Sciatic nerve (tissue), 2 donors: ENCODE data around the gene PRPF8. TPM values are rescaled to one million over a fixed set of nuclear protein-coding genes. Genes with fewer than 3 reads are reported as not detected.
"Not testable (repeated sequence)": the region's sequence is repeated elsewhere in the genome, so short reads cannot be mapped to it uniquely, and the experiment has no call there.

ENCODE experiments used
- ATAC-seq: fragments of 200-7000 bp; cut with Tn5 transposase; one replicate; pipeline ENCODE4 v1.9.1; 2020; ENCODE audit warnings: mild to moderate bottlenecking, moderate library complexity
- DNase-seq: peaks from one replicate; pipeline ENCODE4 v3.0.0-alpha.2; 2020; ENCODE audit warnings: low spot score
- intact Hi-C: fragments of 100-400 bp; cut with DNase I; formaldehyde crosslinking; loops from one replicate; pipeline ENCODE4 v1.14.2; 2022
- total RNA-seq: library from RNA; stranded (reverse); fragmentation: NEBNext Ultra II Directional; extraction: Animal tissue kit (Norgen Biotek cat#: 25700); gene quantifications from one replicate; pipeline ENCODE4 v1.2.1, GENCODE V29; 2021
- donor health status: DM: no; HTN: no; CAD: no.
- donor health status: DM: no; HTN: no; CAD: no.

PRPF8 gene
- total RNA-seq, 1 donor from 2014 or later: 285 TPM

- DNase-seq (peak; percentile 58), ATAC-seq (no peak)
- intact Hi-C loops: no loop called here
Measured at GRCh38 chr17:1718362-1719165, 33.9 kb upstream of the PRPF8 start.

GRCh38 chr17:1716912-1717695, 32.4 kb upstream of the PRPF8 start:
- intact Hi-C loops: no loop called here
- ATAC-seq: peak; percentile 67
- DNase-seq: peak; percentile 91

- ATAC-seq (peak; percentile 85), DNase-seq (peak; percentile 100)
- intact Hi-C loops: no loop called here
Measured at GRCh38 chr17:1716076-1716911, 31.6 kb upstream of the PRPF8 start.

GRCh38 chr17:1715803-1716075, 31.1 kb upstream of the PRPF8 start:
- no peak for ATAC-seq
- intact Hi-C loops: no loop called here
- DNase-seq: no peak

GRCh38 chr17:1714980-1715802, 30.5 kb upstream of the PRPF8 start:
- peak; percentile 59 for ATAC-seq
- peak; percentile 91 for DNase-seq
- intact Hi-C loops: no loop called here

- ATAC-seq (peak; percentile 70), DNase-seq (peak; percentile 99)
- intact Hi-C loops: no loop called here
Measured at GRCh38 chr17:1714427-1714979, 29.8 kb upstream of the PRPF8 start.

GRCh38 chr17:1713878-1714426, 29.3 kb upstream of the PRPF8 start:
- no peak for ATAC-seq
- intact Hi-C loops: no loop called here
- no peak for DNase-seq

GRCh38 chr17:1713160-1713877, 28.7 kb upstream of the PRPF8 start:
- DNase-seq: no peak
- intact Hi-C loops: no loop called here
- ATAC-seq: no peak

GRCh38 chr17:1712271-1712670, 27.6 kb upstream of the PRPF8 start:
- DNase-seq: no peak
- intact Hi-C loops: no loop called here
- no peak for ATAC-seq

GRCh38 chr17:1711804-1712203, 27.1 kb upstream of the PRPF8 start:
- intact Hi-C loops: no loop called here
- ATAC-seq (no peak), DNase-seq (no peak)

GRCh38 chr17:1710807-1711553, 26.3 kb upstream of the PRPF8 start:
- DNase-seq (no peak), ATAC-seq (no peak)
- intact Hi-C loops: no loop called here

GRCh38 chr17:1709971-1710806, 25.5 kb upstream of the PRPF8 start, which contains the start of gene TLCD2:
Gene TLCD2 (minus strand): TSS chr17:1710377. CDS start chr17:1710242, 135 bp downstream.
- intact Hi-C loops: no loop called here
- peak; percentile 85 for DNase-seq
- peak; percentile 38 for ATAC-seq

GRCh38 chr17:1709403-1709951, 24.8 kb upstream of the PRPF8 start:
- DNase-seq (no peak), ATAC-seq (no peak)
- intact Hi-C loops: no loop called here

GRCh38 chr17:1708791-1709346, 24.2 kb upstream of the PRPF8 start:
- DNase-seq, intact Hi-C loops, ATAC-seq: not testable (repeated sequence)

- intact Hi-C loops: no loop called here
- DNase-seq (no peak), ATAC-seq (no peak)
Measured at GRCh38 chr17:1707107-1707506, 22.4 kb upstream of the PRPF8 start.
